ENCODE data around the gene OOSP4B.
"Not testable (repeated sequence)": the region's sequence is repeated elsewhere in the genome, so short reads cannot be mapped to it uniquely, and the experiment has no call there.

The OOSP4B gene

GRCh38 chr11:60064111-60064510 is 47.1 kb downstream of the OOSP4B start:
- DNase-seq: no peak

- no peak for DNase-seq
Observed at GRCh38 chr11:60065801-60066200, 48.8 kb downstream of the OOSP4B start.

GRCh38 chr11:60069450-60069849 is 52.5 kb downstream of the OOSP4B start:
- no peak for DNase-seq

DNA sequence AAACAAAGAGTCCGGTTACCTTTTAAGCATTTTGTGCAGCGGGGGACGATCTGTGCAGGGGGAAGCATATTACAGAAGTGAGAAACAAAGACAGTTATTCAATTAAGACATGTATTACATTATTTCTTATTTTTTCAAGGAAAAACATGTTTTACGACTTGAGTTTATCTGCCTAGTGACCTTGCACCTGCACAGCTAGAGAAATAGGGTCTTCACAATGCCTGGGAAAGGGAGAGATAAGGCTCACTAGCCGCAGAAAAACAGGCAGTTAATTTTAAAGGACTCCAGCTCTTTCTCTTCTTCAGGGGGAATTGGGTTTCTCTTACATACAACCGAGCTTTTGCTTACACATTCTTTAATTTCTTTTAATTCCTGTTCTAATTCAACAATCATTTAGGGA is 54.7 kb downstream of the OOSP4B start:
- not testable (repeated sequence) for DNase-seq

- no peak for DNase-seq
Observed at GRCh38 chr11:60077216-60077817, 60.3 kb downstream of the OOSP4B start.

DNA sequence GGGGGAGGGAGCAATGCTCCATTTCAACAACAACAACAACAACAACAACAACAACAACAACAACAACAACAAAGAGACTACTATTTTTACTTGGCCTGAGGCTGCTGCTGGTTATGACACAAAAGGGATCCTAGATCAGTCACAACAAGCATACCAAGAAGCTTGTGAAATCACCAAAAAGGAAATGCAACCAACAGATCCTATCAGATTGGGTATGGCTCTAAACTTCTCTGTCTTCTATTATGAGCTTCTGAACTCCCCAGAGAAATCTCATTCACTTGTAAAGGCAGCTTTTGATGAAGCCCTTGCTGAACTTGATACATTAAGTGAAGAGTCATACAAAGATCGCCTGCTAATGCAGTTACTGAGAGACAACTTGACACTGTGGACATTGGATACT is 61.0 kb downstream of the OOSP4B start:
- no peak for DNase-seq

DNA sequence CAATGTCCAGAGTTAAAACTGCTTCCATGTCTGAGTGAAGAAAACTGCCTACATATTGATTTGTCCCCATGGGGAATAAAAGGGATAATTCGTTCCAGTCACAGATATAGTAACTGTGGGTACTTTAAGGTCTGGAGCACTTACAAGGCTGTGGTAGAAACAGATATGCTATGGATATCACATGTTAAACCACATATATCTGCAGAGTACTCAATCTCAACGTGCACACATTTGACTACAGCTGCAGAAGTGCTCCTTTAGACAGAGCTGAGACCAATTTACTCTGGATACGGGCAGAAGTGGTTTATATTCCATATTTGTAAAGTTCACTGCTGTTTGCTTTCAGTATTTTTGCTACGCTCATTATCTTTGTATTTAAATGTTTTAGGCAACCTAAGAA is 61.8 kb downstream of the OOSP4B start:
- DNase-seq: no peak

DNA sequence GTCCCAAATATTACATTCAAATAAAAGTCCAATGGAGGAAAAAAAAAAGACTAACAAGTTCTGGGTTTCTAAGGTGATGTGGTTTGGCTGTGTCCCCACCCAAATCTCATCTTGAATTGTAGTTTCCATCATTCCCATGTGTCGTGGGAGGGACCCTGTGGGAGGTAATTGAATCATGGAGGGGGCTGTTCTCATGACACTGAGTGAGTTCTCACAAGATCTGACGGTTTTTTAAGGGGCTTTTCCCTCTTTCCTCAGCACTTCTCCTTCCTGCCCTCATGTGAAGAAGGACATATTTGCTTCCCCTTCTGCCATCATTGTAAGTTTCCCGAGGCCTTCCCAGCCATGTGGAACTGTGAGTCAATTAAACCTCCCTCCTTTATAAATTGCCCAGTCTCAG is 63.6 kb downstream of the OOSP4B start:
- DNase-seq: no peak
